Left renal cortex interstitium (tissue), 4 donors: ENCODE data around the gene PTAFR. TPM values are rescaled to one million over a fixed set of nuclear protein-coding genes. Genes with fewer than 3 reads are reported as not detected.

Experiments
- polyA plus RNA-seq, 4 donors: library from polyadenylated mRNA; unstranded; fragments of 120-200 nt; gene quantifications; one replicate each; pipeline ENCODE4 v1.2.1, GENCODE V29; 2013; ENCODE audit not compliant: insufficient read length in 4 of 4

The PTAFR gene
- polyA plus RNA-seq, 4 donors, result 2.0 to 2.9 (median 2.4) TPM

Other genes with a start within 250 kb of the PTAFR start
- gene SMPDL3B, start 241.7 kb downstream of the PTAFR start, polyA plus RNA-seq, result 10 to 100 TPM; 11.5 to 15.0 (median 12.6) TPM
- 10 to 100 TPM in 2 of 4 donors, 1 to 10 TPM in 2; 7.6 to 12.4 (median 9.9) TPM for gene XKR8, start 216.7 kb downstream of the PTAFR start, polyA plus RNA-seq
- gene EYA3, start 88.1 kb downstream of the PTAFR start, polyA plus RNA-seq, result 10 to 100 TPM; 47.4 to 59.6 (median 55.5) TPM
- gene DNAJC8, start 56.3 kb upstream of the PTAFR start, polyA plus RNA-seq, result 100 to 1,000 TPM; 146 to 175 (median 157) TPM
- 100 to 1,000 TPM; 289 to 338 (median 322) TPM for gene ATP5IF1, start 59.4 kb upstream of the PTAFR start, polyA plus RNA-seq
- gene SESN2, start 82.8 kb upstream of the PTAFR start, polyA plus RNA-seq, result 10 to 100 TPM; 17.9 to 23.6 (median 19.0) TPM
- 10 to 100 TPM; 19.1 to 27.2 (median 21.1) TPM for gene MED18, start 152.3 kb upstream of the PTAFR start, polyA plus RNA-seq
- 10 to 100 TPM; 61.5 to 89.8 (median 85.0) TPM for gene PHACTR4, start 193.1 kb upstream of the PTAFR start, polyA plus RNA-seq